ENCODE data around the gene PAGE1. TPM values are rescaled to one million over a fixed set of nuclear protein-coding genes. Genes with fewer than 3 reads are reported as not detected.

Gene PAGE1
- total RNA-seq, 3 donors from 2014 or later (not counting 1 experiment from before 2014, with no cell fraction given) = not detected

- H3K27ac Mint-ChIP-seq = no peak overlapping the region
- 100% methylated on average over 1 of the region's 4 CpGs for WGBS (ENCODE audit: insufficient coverage)
- Histone ChIP-seq H3K27me3 (ENCODE audit: control insufficient read depth, insufficient read depth, low read length) (no peaks in the 10 kb centered on the region), H3K4me3 (ENCODE audit: low read length) (no peak overlapping the region), H3K27ac (ENCODE audit: low read length) (no peak overlapping the region), H3K9me3 (ENCODE audit: control insufficient read depth, insufficient read depth, low read length) (no peaks in the 10 kb centered on the region), H3K36me3 (ENCODE audit: control insufficient read depth, insufficient read depth, low read length) (no peaks in the 10 kb centered on the region), H3K4me1 (ENCODE audit: control insufficient read depth, insufficient read depth, low read length) (no peaks in the 10 kb centered on the region)
- H3K4me3 Mint-ChIP-seq = no peak overlapping the region
- TF ChIP-seq, protein P1, sequence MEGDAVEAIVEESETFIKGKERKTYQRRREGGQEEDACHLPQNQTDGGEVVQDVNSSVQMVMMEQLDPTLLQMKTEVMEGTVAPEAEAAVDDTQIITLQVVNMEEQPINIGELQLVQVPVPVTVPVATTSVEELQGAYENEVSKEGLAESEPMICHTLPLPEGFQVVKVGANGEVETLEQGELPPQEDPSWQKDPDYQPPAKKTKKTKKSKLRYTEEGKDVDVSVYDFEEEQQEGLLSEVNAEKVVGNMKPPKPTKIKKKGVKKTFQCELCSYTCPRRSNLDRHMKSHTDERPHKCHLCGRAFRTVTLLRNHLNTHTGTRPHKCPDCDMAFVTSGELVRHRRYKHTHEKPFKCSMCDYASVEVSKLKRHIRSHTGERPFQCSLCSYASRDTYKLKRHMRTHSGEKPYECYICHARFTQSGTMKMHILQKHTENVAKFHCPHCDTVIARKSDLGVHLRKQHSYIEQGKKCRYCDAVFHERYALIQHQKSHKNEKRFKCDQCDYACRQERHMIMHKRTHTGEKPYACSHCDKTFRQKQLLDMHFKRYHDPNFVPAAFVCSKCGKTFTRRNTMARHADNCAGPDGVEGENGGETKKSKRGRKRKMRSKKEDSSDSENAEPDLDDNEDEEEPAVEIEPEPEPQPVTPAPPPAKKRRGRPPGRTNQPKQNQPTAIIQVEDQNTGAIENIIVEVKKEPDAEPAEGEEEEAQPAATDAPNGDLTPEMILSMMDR (IDR thresholded peaks at IDR 0.05) = no peak
- intact Hi-C loops (cut with micrococcal nuclease) = no loop called here
- no peak for DNase-seq
- ATAC-seq = no peak
- peaks cover 0 to 10% of the 10 kb centered on the region in 2 donors for H3K27me3 Mint-ChIP-seq (ENCODE audit: low read depth in 2 of 2)
- no peaks in the 10 kb centered on the region for H3K9me3 Mint-ChIP-seq
- no peaks in the 10 kb centered on the region for H3K4me1 Mint-ChIP-seq
- no peaks in the 10 kb centered on the region for H3K36me3 Mint-ChIP-seq
Measured at GRCh38 chrX:49661881-49662280, 33.9 kb downstream of the PAGE1 start.

- 96% methylated on average over 2 of the region's 4 CpGs for WGBS (ENCODE audit: insufficient coverage)
- no peak overlapping the region for H3K27ac ChIP-seq (ENCODE audit: low read length)
- no peaks in the 10 kb centered on the region for H3K4me1 ChIP-seq (ENCODE audit: control insufficient read depth, insufficient read depth, low read length)
- no peaks in the 10 kb centered on the region for H3K4me1 Mint-ChIP-seq
- no peaks in the 10 kb centered on the region for H3K36me3 Mint-ChIP-seq
- no peak overlapping the region for H3K4me3 ChIP-seq (ENCODE audit: low read length)
- peaks cover 0 to 28% of the 10 kb centered on the region in 2 donors for H3K27me3 Mint-ChIP-seq (ENCODE audit: low read depth in 2 of 2)
- H3K9me3 ChIP-seq (ENCODE audit: control insufficient read depth, insufficient read depth, low read length) = no peaks in the 10 kb centered on the region
- no peaks in the 10 kb centered on the region for H3K27me3 ChIP-seq (ENCODE audit: control insufficient read depth, insufficient read depth, low read length)
- ATAC-seq (no peak), DNase-seq (no peak)
- no peak overlapping the region for H3K27ac Mint-ChIP-seq
- intact Hi-C loops (cut with micrococcal nuclease) = no loop called here
- H3K9me3 Mint-ChIP-seq = no peaks in the 10 kb centered on the region
- H3K4me3 Mint-ChIP-seq = no peak overlapping the region
- H3K36me3 ChIP-seq (ENCODE audit: control insufficient read depth, insufficient read depth, low read length) = no peaks in the 10 kb centered on the region
- TF ChIP-seq, protein P1 (IDR thresholded peaks at IDR 0.05) = no peak
Measured at GRCh38 chrX:49659771-49660170, 36.0 kb downstream of the PAGE1 start.

DNA sequence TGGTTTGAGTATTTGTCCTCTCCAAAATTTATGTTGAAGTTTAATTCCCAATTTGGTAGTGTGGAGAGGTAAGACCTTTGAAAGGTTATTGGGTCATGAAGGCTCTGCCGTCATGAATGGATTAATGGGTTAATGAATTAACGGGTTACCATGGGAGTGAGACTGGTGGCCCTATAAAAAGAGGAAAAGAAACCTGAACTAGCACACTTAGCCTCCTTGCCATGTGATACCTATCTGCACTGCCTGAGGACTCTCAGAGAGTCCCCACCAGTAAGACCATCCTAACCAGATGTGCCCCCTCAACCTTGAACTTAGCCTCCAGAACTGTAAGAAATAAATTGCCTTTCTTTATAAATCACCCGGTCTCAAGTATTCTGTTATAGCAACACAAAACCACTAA lies 39.3 kb downstream of the PAGE1 start:
- Histone ChIP-seq H3K27me3 (ENCODE audit: control insufficient read depth, insufficient read depth, low read length) (no peaks in the 10 kb centered on the region), H3K27ac (ENCODE audit: low read length) (no peak overlapping the region), H3K4me3 (ENCODE audit: low read length) (no peak overlapping the region), H3K4me1 (ENCODE audit: control insufficient read depth, insufficient read depth, low read length) (no peaks in the 10 kb centered on the region), H3K9me3 (ENCODE audit: control insufficient read depth, insufficient read depth, low read length) (no peaks in the 10 kb centered on the region), H3K36me3 (ENCODE audit: control insufficient read depth, insufficient read depth, low read length) (no peaks in the 10 kb centered on the region)
- no peaks in the 10 kb centered on the region for H3K4me1 Mint-ChIP-seq
- H3K27ac Mint-ChIP-seq = no peak overlapping the region
- H3K9me3 Mint-ChIP-seq = no peaks in the 10 kb centered on the region
- H3K27me3 Mint-ChIP-seq (ENCODE audit: low read depth in 2 of 2) = peaks cover 0 to 41% of the 10 kb centered on the region in 2 donors
- WGBS (ENCODE audit: insufficient coverage) = 50% methylated on average over 1 of the region's 3 CpGs
- DNase-seq (no peak), ATAC-seq (no peak)
- H3K36me3 Mint-ChIP-seq = no peaks in the 10 kb centered on the region
- TF ChIP-seq, protein P1 (IDR thresholded peaks at IDR 0.05) = no peak
- H3K4me3 Mint-ChIP-seq = no peak overlapping the region
- intact Hi-C loops (cut with micrococcal nuclease) = no loop called here

- DNase-seq (no peak), ATAC-seq (no peak)
- Histone ChIP-seq H3K27ac (ENCODE audit: low read length) (no peak overlapping the region), H3K4me1 (ENCODE audit: control insufficient read depth, insufficient read depth, low read length) (no peaks in the 10 kb centered on the region), H3K36me3 (ENCODE audit: control insufficient read depth, insufficient read depth, low read length) (no peaks in the 10 kb centered on the region), H3K27me3 (ENCODE audit: control insufficient read depth, insufficient read depth, low read length) (no peaks in the 10 kb centered on the region), H3K4me3 (ENCODE audit: low read length) (no peak overlapping the region), H3K9me3 (ENCODE audit: control insufficient read depth, insufficient read depth, low read length) (no peaks in the 10 kb centered on the region)
- Mint-ChIP-seq H3K27ac (no peak overlapping the region), H3K4me1 (no peaks in the 10 kb centered on the region), H3K9me3 (no peaks in the 10 kb centered on the region), H3K4me3 (no peak overlapping the region), H3K27me3 (ENCODE audit: low read depth in 2 of 2) (peaks cover 3 to 25% of the 10 kb centered on the region in 2 donors), H3K36me3 (no peaks in the 10 kb centered on the region)
- TF ChIP-seq, protein P1 (IDR thresholded peaks at IDR 0.05) = no peak
- 85% methylated on average over 8 of the region's 8 CpGs for WGBS (ENCODE audit: insufficient coverage)
- intact Hi-C loops (cut with micrococcal nuclease) = no loop called here
Measured at GRCh38 chrX:49644991-49645637, 50.7 kb downstream of the PAGE1 start.
